Spleen (tissue), 13 donors: ENCODE data around the gene PDE4A. TPM values are rescaled to one million over a fixed set of nuclear protein-coding genes. Genes with fewer than 3 reads are reported as not detected.
"Not testable (repeated sequence)": the region's sequence is repeated elsewhere in the genome, so short reads cannot be mapped to it uniquely, and the experiment has no call there.

ENCODE experiments used
- DNase-seq: peaks from one replicate; pipeline ENCODE4 v3.0.0-alpha.2; 2020
- H3K27ac ChIP-seq, 8 donors: fragments of 200-600 bp; sonication (generic) in 7 of 8; 1 replicate in 4 of 8; 2 replicates in 4 of 8; pipeline versions ENCODE4 v1.5.0 to v1.8.0; 2016 to 2021; ENCODE audit warnings: inconsistent platforms in 4 of 8, mild to moderate bottlenecking in 4 of 8, moderate library complexity in 1 of 8
- H3K27me3 ChIP-seq, 7 donors: fragments of 200-600 bp; sonication (generic) in 6 of 7; replicated peaks in 1 of 7; 1 replicate in 4 of 7; 2 replicates in 3 of 7; pipeline versions ENCODE4 v1.5.0 to v1.8.0; 2016 to 2021; ENCODE audit warnings: inconsistent platforms in 3 of 7, mild to moderate bottlenecking in 1 of 7
- H3K36me3 ChIP-seq, 6 donors: fragments of 200-600 bp; sonication (generic) in 5 of 6; 1 replicate in 4 of 6; 2 replicates in 2 of 6; pipeline versions ENCODE4 v1.5.0 to v1.8.0; 2016 to 2021; ENCODE audit warnings: inconsistent platforms in 2 of 6
- H3K4me1 ChIP-seq, 6 donors: fragments of 200-600 bp; sonication (generic) in 5 of 6; 1 replicate in 3 of 6; 2 replicates in 3 of 6; pipeline versions ENCODE4 v1.5.0 to v1.8.0; 2016 to 2021; ENCODE audit warnings: inconsistent platforms in 3 of 6
- H3K4me3 ChIP-seq, 8 donors: fragments of 200-600 bp; sonication (generic) in 7 of 8; 1 replicate in 4 of 8; 2 replicates in 4 of 8; pipeline versions ENCODE4 v1.5.0 to v1.8.0; 2016 to 2021; ENCODE audit warnings: inconsistent platforms in 4 of 8, mild to moderate bottlenecking in 4 of 8, moderate library complexity in 2 of 8
- H3K9me3 ChIP-seq, 8 donors: fragments of 200-600 bp; sonication (generic) in 7 of 8; 1 replicate in 4 of 8; 2 replicates in 4 of 8; pipeline versions ENCODE4 v1.5.0 to v1.8.0; 2016 to 2021; ENCODE audit warnings: inconsistent platforms in 4 of 8
- CTCF ChIP-seq, 11 experiments: fragments of 200-600 bp in 7 of 11; fragments of 450-650 bp in 4 of 11; sonication (generic) in 4 of 11; IDR thresholded peaks in 8 of 11; conservative IDR thresholded peaks in 3 of 11; 1 replicate in 7 of 11; 2 replicates in 4 of 11; pipeline versions ENCODE4 v1.4.0 to v1.8.0; 2016 to 2021; ENCODE audit warnings: antibody characterized with exemption in 11 of 11, inconsistent platforms in 4 of 11, mild to moderate bottlenecking in 1 of 11
- POLR2A ChIP-seq, 3 donors: fragments of 450-650 bp; IDR thresholded peaks; one replicate each; pipeline ENCODE4 v1.5.1; 2017; ENCODE audit warnings: antibody characterized with exemption in 3 of 3, mild to moderate bottlenecking in 1 of 3
- POLR2AphosphoS5 ChIP-seq, 3 donors: sonication (generic); formaldehyde crosslinking; IDR thresholded peaks; one replicate each; pipeline ENCODE4 v1.5.1; 2017; ENCODE audit warnings: antibody characterized with exemption in 3 of 3
- WGBS, 5 donors: extraction: QIAGEN DNeasy Blood & Tissue Kit in 3 of 5; methylation state at CpG; one replicate each; pipeline versions ENCODE4 v1.1.5 to v1.1.7; 2013 to 2018; 5-methylcytosine and 5-hydroxymethylcytosine counted together
- intact Hi-C: fragments of 100-400 bp; cut with DNase I; formaldehyde crosslinking; loops from one replicate; pipeline ENCODE4 v1.15.0; 2023; ENCODE audit warnings: low total_unique reads
- long read RNA-seq, 2 donors: transcript quantifications; one replicate each; lab custom pipeline, GENCODE V29; 2026
- polyA plus RNA-seq, 3 donors: library from polyadenylated mRNA; stranded (reverse); fragments of 200-250 nt; gene quantifications; one replicate each; pipeline ENCODE4 v1.2.1, GENCODE V29; 2013
- total RNA-seq, 7 donors: library from RNA; depleted of rRNA in 3 of 7; stranded (reverse); fragments of >200 nt in 3 of 7; fragmentation: NEBNext Ultra II Directional in 4 of 7; extraction: Animal tissue kit (Norgen Biotek cat#: 25700) in 4 of 7; gene quantifications; one replicate each; pipeline versions ENCODE4 v1.1.0 to v1.2.1, GENCODE V29; 2016 to 2021
- donor health status: healthy with polysubstance abuse.
- donor health status: DM: no; HTN: no; CAD: no; lungs with moderate emphysema.
- donor health status: DM: no; HTN: no; CAD: no.
- donor health status: Bipolar disorder and iron deficiency.
- donor health status: healthy.
- donor health status: DM: no; HTN: no; CAD: no.
- donor health status: DM: yes; HTN: yes; CAD: no.

Gene PDE4A
- total RNA-seq (10 to 100 TPM; 12.0 to 17.3 (median 13.3) TPM), polyA plus RNA-seq (1 to 10 TPM; 2.1 to 4.4 (median 3.2) TPM)
- long read RNA-seq, donor 1: 0 reads
- long read RNA-seq, donor 2: 0 reads

- TF ChIP-seq POLR2A (IDR thresholded peaks at IDR 0.05) (no peak), CTCF (IDR thresholded peaks at IDR 0.05 in 8 of 11, conservative IDR thresholded peaks at IDR 0.05 in 3 of 11) (peak in 6 of 11 experiments; percentile 22 to 64 (median 50)), POLR2AphosphoS5 (IDR thresholded peaks at IDR 0.05) (peak in 1 of 3 donors; percentile 47)
- Histone ChIP-seq H3K9me3 (no peaks in the 10 kb centered on the region), H3K27ac (no peak within 1 kb of the TSS), H3K4me3 (peak within 1 kb of the TSS in 7 of 8 donors; percentile 4 to 64 (median 25)), H3K4me1 (peaks cover 45 to 97% (median 82%) of the 10 kb centered on the region in 6 donors), H3K27me3 (peaks cover 9 to 97% (median 69%) of the 10 kb centered on the region in 7 donors), H3K36me3 (no peaks in the 10 kb centered on the region)
- 1 to 2% (median 1%) methylated on average over 23 to 104 of the region's 104 CpGs for WGBS, 5 donors
- peak; percentile 89 for DNase-seq
- intact Hi-C loops: no loop called here
These were observed at the start of gene PDE4A for GRCh38 chr19:10420444-10421239. TSS of gene PDE4A (plus strand) at chr19:10420538. CDS start at chr19:10420765, 227 bp downstream.

GRCh38 chr19:10372690-10373089 lies 47.6 kb upstream of the PDE4A start:
- Histone ChIP-seq H3K36me3 (peaks cover 0 to 97% (median 54%) of the 10 kb centered on the region in 6 donors), H3K27ac (peak overlapping the region in 7 of 8 donors; percentile 49 to 87 (median 73)), H3K4me1 (peaks cover 0 to 44% (median 16%) of the 10 kb centered on the region in 6 donors), H3K9me3 (no peaks in the 10 kb centered on the region), H3K27me3 (no peaks in the 10 kb centered on the region), H3K4me3 (no peak overlapping the region)
- WGBS, 5 donors: 68 to 85% (median 81%) methylated on average over 3 of the region's 3 CpGs
- TF ChIP-seq POLR2A (IDR thresholded peaks at IDR 0.05): no peak
- no peak for TF ChIP-seq POLR2AphosphoS5 (IDR thresholded peaks at IDR 0.05)
- TF ChIP-seq CTCF (IDR thresholded peaks at IDR 0.05 in 8 of 11, conservative IDR thresholded peaks at IDR 0.05 in 3 of 11): no peak
- intact Hi-C loops: no loop called here
- no peak for DNase-seq

GRCh38 chr19:10374931-10375330 lies 45.4 kb upstream of the PDE4A start:
- intact Hi-C loops: no loop called here
- 76 to 89% (median 81%) methylated on average over 5 of the region's 5 CpGs for WGBS, 5 donors
- H3K36me3 ChIP-seq: peaks cover 0 to 90% (median 40%) of the 10 kb centered on the region in 6 donors

GRCh38 chr19:10377140-10377640 lies 43.1 kb upstream of the PDE4A start:
- peaks cover 0 to 68% (median 22%) of the 10 kb centered on the region in 6 donors for H3K36me3 ChIP-seq
- H3K4me3 ChIP-seq, H3K27me3 ChIP-seq, H3K27ac ChIP-seq, DNase-seq, intact Hi-C loops, H3K9me3 ChIP-seq: not testable (repeated sequence)
- 93 to 97% (median 95%) methylated on average over 2 of the region's 2 CpGs for WGBS, 5 donors
- peaks cover 10 to 76% (median 41%) of the 10 kb centered on the region in 6 donors for H3K4me1 ChIP-seq

More at GRCh38 chr19:10374931-10375330, 45.4 kb upstream of the PDE4A start:
- Histone ChIP-seq H3K27me3 (no peaks in the 10 kb centered on the region), H3K4me1 (peaks cover 10 to 63% (median 31%) of the 10 kb centered on the region in 6 donors), H3K27ac (peak overlapping the region in 1 of 8 donors; percentile 18), H3K9me3 (no peaks in the 10 kb centered on the region), H3K4me3 (no peak overlapping the region)
- DNase-seq: no peak
- TF ChIP-seq POLR2A (IDR thresholded peaks at IDR 0.05) (no peak), CTCF (IDR thresholded peaks at IDR 0.05 in 8 of 11, conservative IDR thresholded peaks at IDR 0.05 in 3 of 11) (no peak), POLR2AphosphoS5 (IDR thresholded peaks at IDR 0.05) (no peak)
